OCI-LY1 (cell line): ENCODE data around the gene PLEKHM3.
"Not testable (repeated sequence)": the region's sequence is repeated elsewhere in the genome, so short reads cannot be mapped to it uniquely, and the experiment has no call there.

ENCODE experiments used
- H2AFZ ChIP-seq: fragments of 200-600 bp; sonication (generic), shearing (Covaris generic); 2 replicates; pipeline ENCODE4 v1.6.0; 2014; ENCODE audit warnings: antibody characterized with exemption, mild to moderate bottlenecking, low read length
- H3F3A ChIP-seq: fragments of 200-600 bp; sonication (generic), shearing (Covaris generic); 2 replicates; pipeline ENCODE4 v1.6.0; 2014; ENCODE audit warnings: mild to moderate bottlenecking, antibody characterized with exemption, low read length, moderate library complexity; ENCODE audit not compliant: insufficient read depth
- H3K27ac ChIP-seq: fragments of 200-600 bp; sonication (generic); 2 replicates; pipeline ENCODE4 v1.5.1; 2014; ENCODE audit warnings: low read length, mixed run types, mild to moderate bottlenecking, low read depth; ENCODE audit not compliant: poor library complexity, severe bottlenecking
- H3K27me3 ChIP-seq: fragments of 200-600 bp; sonication (generic); 2 replicates; pipeline ENCODE4 v1.6.0; 2014; ENCODE audit warnings: antibody characterized with exemption, mild to moderate bottlenecking, low read length, moderate library complexity; ENCODE audit not compliant: insufficient read depth
- H3K36me3 ChIP-seq: fragments of 200-600 bp; sonication (generic); 2 replicates; pipeline ENCODE4 v1.6.1; 2014; ENCODE audit warnings: mild to moderate bottlenecking, antibody characterized with exemption, low read length, moderate library complexity, mixed read lengths; ENCODE audit not compliant: insufficient read depth
- H3K4me1 ChIP-seq: fragments of 200-600 bp; sonication (generic); 2 replicates; pipeline ENCODE4 v1.5.1; 2014; ENCODE audit warnings: mild to moderate bottlenecking, low read length, moderate library complexity; ENCODE audit not compliant: insufficient read depth, severe bottlenecking
- H3K4me2 ChIP-seq: fragments of 200-600 bp; sonication (generic), shearing (Covaris generic); 2 replicates; pipeline ENCODE4 v1.6.1; 2014; ENCODE audit warnings: low read length
- H3K4me3 ChIP-seq: fragments of 200-600 bp; sonication (generic); 2 replicates; pipeline ENCODE4 v1.5.1; 2014; ENCODE audit warnings: low read length, low read depth, mild to moderate bottlenecking, mixed read lengths; ENCODE audit not compliant: poor library complexity, severe bottlenecking
- H3K79me2 ChIP-seq: fragments of 200-600 bp; shearing (Covaris generic); 2 replicates; pipeline ENCODE4 v1.6.1; 2016; ENCODE audit warnings: mixed run types, low read length, mixed read lengths; ENCODE audit not compliant: insufficient read depth
- H3K9ac ChIP-seq: fragments of 200-600 bp; sonication (generic), shearing (Covaris generic); 2 replicates; pipeline ENCODE4 v1.6.1; 2014; ENCODE audit warnings: mild to moderate bottlenecking, low read length, mixed read lengths
- H3K9me2 ChIP-seq: fragments of 200-600 bp; sonication (generic), shearing (Covaris generic); 2 replicates; pipeline ENCODE4 v1.6.1; 2014; ENCODE audit warnings: low read depth, mild to moderate bottlenecking, low read length, mixed read lengths
- H3K9me3 ChIP-seq: fragments of 200-600 bp; shearing (Covaris generic); 2 replicates; pipeline ENCODE4 v1.6.1; 2014; ENCODE audit warnings: low read length, mixed read lengths
- H4K20me1 ChIP-seq: fragments of 200-600 bp; sonication (generic), shearing (Covaris generic); 2 replicates; pipeline ENCODE4 v1.6.0; 2016; ENCODE audit warnings: mild to moderate bottlenecking, low read length; ENCODE audit not compliant: insufficient read depth
- CTCF ChIP-seq: fragments of 200-600 bp; sonication (generic), shearing (Covaris generic); IDR thresholded peaks from 2 replicates; pipeline ENCODE4 v1.5.1; 2017; ENCODE audit warnings: mild to moderate bottlenecking, antibody characterized with exemption, low read length, moderate library complexity, mixed read lengths
- EZH2 ChIP-seq: fragments of 200-600 bp; sonication (generic), shearing (Covaris generic); IDR thresholded peaks from 2 replicates; pipeline ENCODE4 v1.8.0; 2017; ENCODE audit warnings: borderline replicate concordance, mixed run types, mild to moderate bottlenecking, antibody characterized with exemption, low read length, moderate library complexity, mixed read lengths

Gene PLEKHM3

GRCh38 chr2:208025814-208026184 lies 472 bp upstream of the PLEKHM3 start:
- H3K9ac ChIP-seq: peak overlapping the region; percentile 76
- peak overlapping the region; percentile 76 for H3K4me3 ChIP-seq
- 0 out of 2 replicates have a peak, but pooled peaks cover 3% of the 10 kb centered on the region for H3K79me2 ChIP-seq
- H2AFZ ChIP-seq: peak overlapping the region; percentile 81
- peak overlapping the region; percentile 51 for H3K27ac ChIP-seq
- no peaks in the 10 kb centered on the region for H3K27me3 ChIP-seq
- H3K4me1 ChIP-seq: peaks cover 16% of the 10 kb centered on the region
- no peaks in the 10 kb centered on the region for H3F3A ChIP-seq
- H3K4me2 ChIP-seq: peak overlapping the region; percentile 75
- H3K36me3 ChIP-seq: no peaks in the 10 kb centered on the region
- TF ChIP-seq EZH2 (no peak), CTCF (no peak)
- H3K9me2 ChIP-seq: no peaks in the 10 kb centered on the region
- H3K9me3 ChIP-seq: no peaks in the 10 kb centered on the region
- no peaks in the 10 kb centered on the region for H4K20me1 ChIP-seq

- H3K9me3 ChIP-seq: no peaks in the 10 kb centered on the region
- H3K36me3 ChIP-seq: no peaks in the 10 kb centered on the region
- no peaks in the 10 kb centered on the region for H3F3A ChIP-seq
- TF ChIP-seq CTCF: no peak
- no peak for TF ChIP-seq EZH2
- H3K9ac ChIP-seq: no peak overlapping the region
- no peaks in the 10 kb centered on the region for H3K27me3 ChIP-seq
- no peaks in the 10 kb centered on the region for H4K20me1 ChIP-seq
- no peak overlapping the region for H3K27ac ChIP-seq
- no peak overlapping the region for H2AFZ ChIP-seq
- peak overlapping the region; percentile 75; the same call in 1 of the 2 replicates for H3K4me2 ChIP-seq
- peaks cover 16% of the 10 kb centered on the region for H3K4me1 ChIP-seq
- no peaks in the 10 kb centered on the region for H3K9me2 ChIP-seq
- H3K79me2 ChIP-seq: 0 out of 2 replicates have a peak, but pooled peaks cover 3% of the 10 kb centered on the region
- no peak overlapping the region for H3K4me3 ChIP-seq
Observed at GRCh38 chr2:208024091-208024490, 1.2 kb downstream of the PLEKHM3 start.

GRCh38 chr2:208020253-208020652 lies 5.1 kb downstream of the PLEKHM3 start:
- TF ChIP-seq EZH2 (no peak), CTCF (no peak)
- H3K79me2 ChIP-seq: 0 out of 2 replicates have a peak, but pooled peaks cover 3% of the 10 kb centered on the region
- no peaks in the 10 kb centered on the region for H3K9me2 ChIP-seq
- H3K4me2 ChIP-seq: no peak overlapping the region
- no peaks in the 10 kb centered on the region for H3K27me3 ChIP-seq
- H4K20me1 ChIP-seq: no peaks in the 10 kb centered on the region
- no peaks in the 10 kb centered on the region for H3F3A ChIP-seq
- no peak overlapping the region for H3K27ac ChIP-seq
- no peak overlapping the region for H3K9ac ChIP-seq
- H3K4me3 ChIP-seq: no peak overlapping the region
- H2AFZ ChIP-seq: no peak overlapping the region
- peaks cover 9% of the 10 kb centered on the region for H3K4me1 ChIP-seq
- H3K36me3 ChIP-seq: no peaks in the 10 kb centered on the region
- H3K9me3 ChIP-seq: no peaks in the 10 kb centered on the region

GRCh38 chr2:208018124-208018712 lies 7.1 kb downstream of the PLEKHM3 start:
- H4K20me1 ChIP-seq, H2AFZ ChIP-seq, H3K79me2 ChIP-seq, H3K27me3 ChIP-seq, H3K4me1 ChIP-seq, H3K4me3 ChIP-seq, H3K9ac ChIP-seq, H3K9me2 ChIP-seq, H3K27ac ChIP-seq, H3K36me3 ChIP-seq, H3F3A ChIP-seq, H3K4me2 ChIP-seq, H3K9me3 ChIP-seq: not testable (repeated sequence)
